AML-193 (cell line): ENCODE data around the gene ERC1.
"Not testable (repeated sequence)": the region's sequence is repeated elsewhere in the genome, so short reads cannot be mapped to it uniquely, and the experiment has no call there.

ENCODE experiments used
- DNase-seq, 2 experiments: peaks; one replicate each; lab custom pipeline; 2025; lab: John Stamatoyannopoulos, UW

The ERC1 gene

GRCh38 chr12:1126091-1126490 is 135.1 kb downstream of the ERC1 start:
- DNase-seq, result no peak

- DNase-seq, result no peak
Observed at GRCh38 chr12:1127021-1127420, 136.0 kb downstream of the ERC1 start.

GRCh38 chr12:1130164-1130563 is 139.1 kb downstream of the ERC1 start:
- no peak for DNase-seq

GRCh38 chr12:1130571-1130970 is 139.5 kb downstream of the ERC1 start:
- DNase-seq, result no peak

- no peak for DNase-seq
Observed at GRCh38 chr12:1131811-1132224, 140.8 kb downstream of the ERC1 start.

- no peak for DNase-seq
Observed at GRCh38 chr12:1132311-1132710, 141.3 kb downstream of the ERC1 start.

- no peak for DNase-seq
Observed at GRCh38 chr12:1138691-1139090, 147.7 kb downstream of the ERC1 start.

GRCh38 chr12:1146758-1147157 is 155.7 kb downstream of the ERC1 start:
- not testable (repeated sequence) for DNase-seq

GRCh38 chr12:1147821-1148220 is 156.8 kb downstream of the ERC1 start:
- no peak for DNase-seq

- no peak for DNase-seq
Observed at GRCh38 chr12:1157046-1157445, 166.0 kb downstream of the ERC1 start.

- DNase-seq, result no peak
Observed at GRCh38 chr12:1161197-1161596, 170.2 kb downstream of the ERC1 start.

GRCh38 chr12:1162081-1162760 is 171.2 kb downstream of the ERC1 start:
- no peak for DNase-seq

GRCh38 chr12:1167784-1168183 is 176.8 kb downstream of the ERC1 start:
- DNase-seq, result no peak

GRCh38 chr12:1170411-1170810 is 179.4 kb downstream of the ERC1 start:
- DNase-seq, result no peak

GRCh38 chr12:1171657-1172408 is 180.8 kb downstream of the ERC1 start:
- DNase-seq, result no peak

- DNase-seq, result no peak
Observed at GRCh38 chr12:1173781-1174617, 183.0 kb downstream of the ERC1 start.

GRCh38 chr12:1174659-1175058 is 183.6 kb downstream of the ERC1 start:
- DNase-seq, result no peak

- DNase-seq, result no peak
Observed at GRCh38 chr12:1176191-1176590, 185.2 kb downstream of the ERC1 start.

GRCh38 chr12:1179128-1179527 is 188.1 kb downstream of the ERC1 start:
- no peak for DNase-seq

- no peak for DNase-seq
Observed at GRCh38 chr12:1182069-1182468, 191.0 kb downstream of the ERC1 start.

- no peak for DNase-seq
Observed at GRCh38 chr12:1184402-1184801, 193.4 kb downstream of the ERC1 start.

GRCh38 chr12:1185460-1186182 is 194.6 kb downstream of the ERC1 start:
- DNase-seq, result no peak
